Measurements from ENCODE around the gene TNFRSF13B. TPM values are rescaled to one million over a fixed set of nuclear protein-coding genes. Genes with fewer than 3 reads are reported as not detected.

The TNFRSF13B gene
- polyA plus RNA-seq, 1 of the 3 experiments (the other 2 are of a cell fraction), result not detected

DNA sequence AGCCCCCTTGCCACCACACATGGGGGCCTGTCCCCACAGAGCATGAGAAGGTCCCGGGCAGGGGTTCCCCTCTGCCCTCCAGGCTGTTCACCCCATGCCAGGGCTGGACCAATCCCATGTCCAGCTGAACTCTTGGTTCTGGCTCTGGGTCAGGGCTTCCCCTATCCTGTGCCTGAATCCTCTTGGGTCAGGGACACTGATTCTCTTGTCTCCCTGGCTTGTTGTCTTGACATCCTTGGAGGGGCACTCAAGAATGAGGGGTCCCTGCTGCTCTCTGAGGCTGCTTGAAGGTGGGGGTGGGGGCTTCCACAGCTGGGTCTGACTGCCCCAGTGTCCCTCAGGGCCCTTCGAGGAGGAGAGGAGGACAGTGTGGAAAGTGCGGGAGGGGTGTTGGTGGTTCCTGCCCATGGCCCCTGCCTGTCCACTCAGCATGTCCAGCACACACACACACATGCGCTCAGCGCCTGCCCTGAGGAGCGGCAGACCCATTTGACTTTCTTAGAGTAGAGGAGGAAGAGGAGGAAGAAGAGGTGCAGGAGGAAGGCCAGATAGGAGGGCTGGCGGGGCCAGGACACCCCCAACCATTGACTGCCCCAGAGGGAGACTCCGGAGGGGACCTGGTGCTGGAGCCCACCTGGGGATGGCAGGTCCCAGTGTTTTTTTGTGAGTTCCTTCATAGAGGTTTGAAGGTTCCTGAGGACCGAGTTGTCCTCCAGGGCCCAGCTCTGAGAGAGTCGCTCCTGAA, 47.0 kb downstream of the TNFRSF13B start (continued):
- TF ChIP-seq, protein P1, sequence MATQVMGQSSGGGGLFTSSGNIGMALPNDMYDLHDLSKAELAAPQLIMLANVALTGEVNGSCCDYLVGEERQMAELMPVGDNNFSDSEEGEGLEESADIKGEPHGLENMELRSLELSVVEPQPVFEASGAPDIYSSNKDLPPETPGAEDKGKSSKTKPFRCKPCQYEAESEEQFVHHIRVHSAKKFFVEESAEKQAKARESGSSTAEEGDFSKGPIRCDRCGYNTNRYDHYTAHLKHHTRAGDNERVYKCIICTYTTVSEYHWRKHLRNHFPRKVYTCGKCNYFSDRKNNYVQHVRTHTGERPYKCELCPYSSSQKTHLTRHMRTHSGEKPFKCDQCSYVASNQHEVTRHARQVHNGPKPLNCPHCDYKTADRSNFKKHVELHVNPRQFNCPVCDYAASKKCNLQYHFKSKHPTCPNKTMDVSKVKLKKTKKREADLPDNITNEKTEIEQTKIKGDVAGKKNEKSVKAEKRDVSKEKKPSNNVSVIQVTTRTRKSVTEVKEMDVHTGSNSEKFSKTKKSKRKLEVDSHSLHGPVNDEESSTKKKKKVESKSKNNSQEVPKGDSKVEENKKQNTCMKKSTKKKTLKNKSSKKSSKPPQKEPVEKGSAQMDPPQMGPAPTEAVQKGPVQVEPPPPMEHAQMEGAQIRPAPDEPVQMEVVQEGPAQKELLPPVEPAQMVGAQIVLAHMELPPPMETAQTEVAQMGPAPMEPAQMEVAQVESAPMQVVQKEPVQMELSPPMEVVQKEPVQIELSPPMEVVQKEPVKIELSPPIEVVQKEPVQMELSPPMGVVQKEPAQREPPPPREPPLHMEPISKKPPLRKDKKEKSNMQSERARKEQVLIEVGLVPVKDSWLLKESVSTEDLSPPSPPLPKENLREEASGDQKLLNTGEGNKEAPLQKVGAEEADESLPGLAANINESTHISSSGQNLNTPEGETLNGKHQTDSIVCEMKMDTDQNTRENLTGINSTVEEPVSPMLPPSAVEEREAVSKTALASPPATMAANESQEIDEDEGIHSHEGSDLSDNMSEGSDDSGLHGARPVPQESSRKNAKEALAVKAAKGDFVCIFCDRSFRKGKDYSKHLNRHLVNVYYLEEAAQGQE (IDR thresholded peaks at IDR 0.05; ENCODE audit: low read depth, low read length), result no peak
- TF ChIP-seq RFX5 (IDR thresholded peaks at IDR 0.05; ENCODE audit: low read length) (no peak), FOSL2 (IDR thresholded peaks at IDR 0.05; ENCODE audit: borderline replicate concordance, low read depth) (no peak), RXRA (IDR thresholded peaks at IDR 0.05; ENCODE audit: borderline replicate concordance, low read depth) (no peak), NRF1 (IDR thresholded peaks at IDR 0.05; ENCODE audit: low read depth, low read length) (no peak), SIN3A (IDR thresholded peaks at IDR 0.05; ENCODE audit: borderline replicate concordance, low read depth, low read length) (no peak), MEF2A (IDR thresholded peaks at IDR 0.05; ENCODE audit: borderline replicate concordance, low read depth) (no peak), SMC3 (IDR thresholded peaks at IDR 0.05; ENCODE audit: low read depth, low read length) (no peak)
- TF ChIP-seq, protein P2, sequence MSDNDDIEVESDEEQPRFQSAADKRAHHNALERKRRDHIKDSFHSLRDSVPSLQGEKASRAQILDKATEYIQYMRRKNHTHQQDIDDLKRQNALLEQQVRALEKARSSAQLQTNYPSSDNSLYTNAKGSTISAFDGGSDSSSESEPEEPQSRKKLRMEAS (IDR thresholded peaks at IDR 0.05; ENCODE audit: low read depth), result no peak

DNA sequence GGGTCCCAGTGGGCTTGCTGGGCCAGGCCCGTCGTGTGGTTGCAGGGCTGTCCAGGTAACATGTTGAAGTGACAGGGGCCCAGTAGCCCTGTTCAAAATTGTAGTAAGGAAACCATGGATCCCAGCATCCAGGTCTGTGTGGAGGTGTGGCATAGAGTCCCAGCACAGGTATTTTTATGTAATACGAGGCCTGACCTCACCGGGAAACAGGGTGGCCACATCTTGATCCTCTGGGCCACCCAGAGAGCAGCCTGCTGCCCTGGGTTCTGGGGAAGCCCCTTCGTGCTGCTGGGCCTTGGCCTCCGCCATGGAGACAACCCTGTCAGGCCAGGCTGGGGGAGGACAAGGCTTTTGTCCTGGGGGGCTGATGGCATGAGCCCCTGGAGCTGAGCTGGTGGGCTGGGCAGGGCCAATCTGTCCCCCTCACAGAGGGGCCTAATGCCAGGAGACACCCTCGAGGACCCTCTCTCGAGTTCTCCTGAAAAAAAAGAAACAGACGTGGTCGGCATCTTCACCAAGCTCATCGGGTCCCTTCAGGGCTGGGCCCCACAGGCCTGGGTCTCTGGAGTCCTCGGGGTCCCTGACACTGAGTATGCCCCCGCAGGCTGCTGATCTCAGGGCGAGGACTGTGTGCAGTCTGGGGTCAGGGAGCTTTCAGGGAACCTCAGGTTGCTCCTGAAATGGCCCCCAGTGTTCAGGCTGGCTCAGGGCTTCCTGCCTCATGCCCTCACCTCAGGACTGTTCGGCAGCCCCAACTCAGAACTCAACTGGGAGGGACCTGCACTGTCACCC, 47.8 kb downstream of the TNFRSF13B start:
- Histone ChIP-seq H3K4me2 (no peak overlapping the region), H3K9me2 (no peaks in the 10 kb centered on the region), H3K9ac (no peak overlapping the region), H4K20me1 (ENCODE audit: insufficient read depth) (no peaks in the 10 kb centered on the region), H3K4me3 (ENCODE audit: low read depth in 2 of 2, low read length in 1 of 2) (no peak overlapping the region), H2AFZ (ENCODE audit: low read depth) (no peak overlapping the region), H3F3A (replicated peaks; ENCODE audit: insufficient read depth) (no peaks in the 10 kb centered on the region), H3K36me3 (replicated peaks in 1 of 2; ENCODE audit: control insufficient read depth in 1 of 2, insufficient read depth in 2 of 2, low read length in 1 of 2) (no peaks in the 10 kb centered on the region), H3K27me3 (ENCODE audit: insufficient read depth) (peaks cover 6% of the 10 kb centered on the region), H3K79me2 (ENCODE audit: insufficient read depth) (no peaks in the 10 kb centered on the region), H3K4me1 (ENCODE audit: control insufficient read depth in 1 of 2, insufficient read depth in 2 of 2, low read depth in 1 of 2, low read length in 1 of 2) (no peaks in the 10 kb centered on the region), H3K9me3 (no peaks in the 10 kb centered on the region), H3K27ac (ENCODE audit: low read depth in 2 of 2, low read length in 1 of 2) (no peak overlapping the region)
- no peak for DNase-seq
- POLR2A ChIA-PET, result no interaction called here
- 41% methylated on average over 9 of the region's 15 CpGs for WGBS (ENCODE audit: low lambda C conversion rate)
- TF ChIP-seq NRF1 (IDR thresholded peaks at IDR 0.05; ENCODE audit: low read depth, low read length), result no peak
- TF ChIP-seq CHD2 (IDR thresholded peaks at IDR 0.05; ENCODE audit: low read length, partially characterized antibody), result no peak
- TF ChIP-seq, protein P3, sequence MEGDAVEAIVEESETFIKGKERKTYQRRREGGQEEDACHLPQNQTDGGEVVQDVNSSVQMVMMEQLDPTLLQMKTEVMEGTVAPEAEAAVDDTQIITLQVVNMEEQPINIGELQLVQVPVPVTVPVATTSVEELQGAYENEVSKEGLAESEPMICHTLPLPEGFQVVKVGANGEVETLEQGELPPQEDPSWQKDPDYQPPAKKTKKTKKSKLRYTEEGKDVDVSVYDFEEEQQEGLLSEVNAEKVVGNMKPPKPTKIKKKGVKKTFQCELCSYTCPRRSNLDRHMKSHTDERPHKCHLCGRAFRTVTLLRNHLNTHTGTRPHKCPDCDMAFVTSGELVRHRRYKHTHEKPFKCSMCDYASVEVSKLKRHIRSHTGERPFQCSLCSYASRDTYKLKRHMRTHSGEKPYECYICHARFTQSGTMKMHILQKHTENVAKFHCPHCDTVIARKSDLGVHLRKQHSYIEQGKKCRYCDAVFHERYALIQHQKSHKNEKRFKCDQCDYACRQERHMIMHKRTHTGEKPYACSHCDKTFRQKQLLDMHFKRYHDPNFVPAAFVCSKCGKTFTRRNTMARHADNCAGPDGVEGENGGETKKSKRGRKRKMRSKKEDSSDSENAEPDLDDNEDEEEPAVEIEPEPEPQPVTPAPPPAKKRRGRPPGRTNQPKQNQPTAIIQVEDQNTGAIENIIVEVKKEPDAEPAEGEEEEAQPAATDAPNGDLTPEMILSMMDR (IDR thresholded peaks at IDR 0.05), result no peak
- no peak for TF ChIP-seq YY1 (IDR thresholded peaks at IDR 0.05; ENCODE audit: low read depth)
- no peak for TF ChIP-seq MXI1 (IDR thresholded peaks at IDR 0.05; ENCODE audit: low read depth, low read length)
- TF ChIP-seq EZH2phosphoT487 (IDR thresholded peaks at IDR 0.05; ENCODE audit: borderline replicate concordance, low read depth), result no peak
- TF ChIP-seq, protein P2 (IDR thresholded peaks at IDR 0.05; ENCODE audit: low read depth), result no peak
- CTCF ChIA-PET, result no interaction called here
